ENCODE measurements around the gene IQSEC1. TPM values are rescaled to one million over a fixed set of nuclear protein-coding genes. Genes with fewer than 3 reads are reported as not detected.

The IQSEC1 gene
- total RNA-seq, 1 donor from 2014 or later: 82.3 TPM

DNA sequence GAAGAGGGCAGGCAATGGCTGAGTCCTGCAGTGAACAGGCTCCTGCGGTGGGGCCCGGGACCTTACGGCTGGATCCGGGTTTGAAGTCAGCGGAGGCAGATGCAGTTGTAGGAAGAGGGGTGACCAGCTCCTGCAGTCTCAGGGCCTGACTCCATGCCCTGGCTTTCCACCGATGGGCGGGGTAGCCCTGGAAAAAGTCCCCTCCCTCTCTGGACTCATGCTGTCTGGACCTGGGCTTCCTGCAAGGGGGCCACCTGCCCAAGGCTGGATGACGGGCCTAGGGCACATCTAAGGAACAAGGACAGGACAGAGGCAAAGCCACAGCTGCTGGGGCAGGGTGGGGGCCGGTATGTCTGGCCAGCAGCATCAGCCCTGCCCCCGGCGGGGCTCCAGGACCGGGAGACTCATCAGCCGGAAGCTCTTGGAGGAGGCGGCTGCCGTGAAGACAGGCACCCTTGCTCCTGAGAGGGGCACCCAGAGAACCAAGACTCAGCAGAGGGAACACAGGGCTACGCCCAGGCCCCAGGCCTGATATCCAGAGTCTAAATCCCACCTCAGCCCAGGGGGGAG is 12.8 kb downstream of the IQSEC1 start:
- Histone ChIP-seq H3K4me1 (no peaks in the 10 kb centered on the region), H3K27me3 (ENCODE audit: low read depth) (no peaks in the 10 kb centered on the region), H3K27ac (no peak overlapping the region), H3K9me3 (no peaks in the 10 kb centered on the region), H3K36me3 (no peaks in the 10 kb centered on the region), H3K4me3 (no peak overlapping the region)
- intact Hi-C loops (cut with DNase I): no loop called here
- ATAC-seq (no peak), DNase-seq (no peak)
- TF ChIP-seq CTCF (IDR thresholded peaks at IDR 0.05): no peak

- intact Hi-C loops (cut with DNase I): no loop called here
Measured at GRCh38 chr3:13058346-13059120, 14.7 kb downstream of the IQSEC1 start.

GRCh38 chr3:13057282-13058040 is 15.8 kb downstream of the IQSEC1 start:
- ATAC-seq (no peak), DNase-seq (no peak)
- no peaks in the 10 kb centered on the region for H3K27me3 ChIP-seq (ENCODE audit: low read depth)
- H3K4me1 ChIP-seq: no peaks in the 10 kb centered on the region
- H3K4me3 ChIP-seq: no peak overlapping the region
- intact Hi-C loops (cut with DNase I): no loop called here
- no peaks in the 10 kb centered on the region for H3K36me3 ChIP-seq
- no peak overlapping the region for H3K27ac ChIP-seq
- TF ChIP-seq CTCF (IDR thresholded peaks at IDR 0.05): no peak
- no peaks in the 10 kb centered on the region for H3K9me3 ChIP-seq

More at GRCh38 chr3:13058346-13059120, 14.7 kb downstream of the IQSEC1 start:
- DNase-seq (no peak), ATAC-seq (no peak)
- no peak overlapping the region for H3K27ac ChIP-seq
- no peaks in the 10 kb centered on the region for H3K4me1 ChIP-seq
- no peak for TF ChIP-seq CTCF (IDR thresholded peaks at IDR 0.05)
- no peaks in the 10 kb centered on the region for H3K9me3 ChIP-seq
- H3K36me3 ChIP-seq: no peaks in the 10 kb centered on the region
- no peaks in the 10 kb centered on the region for H3K27me3 ChIP-seq (ENCODE audit: low read depth)
- no peak overlapping the region for H3K4me3 ChIP-seq

GRCh38 chr3:13055634-13056033 is 17.6 kb downstream of the IQSEC1 start:
- ATAC-seq (no peak), DNase-seq (no peak)
- Histone ChIP-seq H3K36me3 (no peaks in the 10 kb centered on the region), H3K27ac (no peak overlapping the region), H3K9me3 (no peaks in the 10 kb centered on the region), H3K4me3 (no peak overlapping the region), H3K27me3 (ENCODE audit: low read depth) (no peaks in the 10 kb centered on the region), H3K4me1 (no peaks in the 10 kb centered on the region)
- intact Hi-C loops (cut with DNase I): no loop called here
- no peak for TF ChIP-seq CTCF (IDR thresholded peaks at IDR 0.05)

DNA sequence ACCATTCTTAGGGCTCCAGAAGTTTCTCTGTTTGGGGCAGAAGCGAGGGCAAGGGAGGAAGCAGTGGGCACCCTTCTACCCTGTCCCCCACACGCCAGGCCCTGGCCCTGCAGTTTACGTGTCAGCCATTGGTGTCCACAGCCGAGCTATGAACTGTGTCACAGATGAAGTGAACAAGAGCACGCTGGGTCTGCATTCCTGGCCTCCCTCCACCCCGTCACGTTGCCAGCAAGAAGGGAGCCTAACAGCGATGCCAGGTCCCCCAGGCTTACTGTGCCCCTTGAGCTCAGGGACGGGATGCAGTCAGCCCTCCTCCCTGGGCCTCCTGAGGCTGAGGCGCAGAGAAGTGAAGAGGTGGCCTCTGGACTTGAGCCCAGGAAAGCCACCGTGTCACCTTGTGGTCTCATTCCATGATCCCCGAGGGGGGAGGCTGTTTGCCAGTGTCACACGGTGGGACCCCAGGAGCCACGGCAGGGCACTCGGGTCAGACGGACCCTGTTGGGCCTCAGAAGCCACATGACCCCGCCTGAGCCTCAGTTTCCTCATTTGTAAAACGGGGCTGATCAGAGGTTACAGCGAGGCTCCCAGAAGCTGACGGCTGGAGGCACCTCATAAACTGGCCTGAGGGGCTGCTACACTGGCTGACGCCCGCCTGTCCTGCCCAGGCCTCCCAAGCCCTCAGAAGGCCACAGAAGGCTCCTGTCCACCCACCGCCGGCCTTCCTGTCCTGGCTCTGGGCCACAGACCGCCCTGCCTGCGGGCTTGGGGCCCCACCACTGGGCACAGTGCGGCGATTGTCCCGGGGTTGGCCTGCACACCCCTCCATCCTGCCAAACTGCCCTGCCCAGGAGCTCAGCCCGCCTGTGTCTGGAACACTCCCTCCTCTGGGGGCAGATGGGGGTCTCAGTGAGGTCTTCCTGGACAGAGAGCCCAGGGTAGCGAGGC is 18.6 kb downstream of the IQSEC1 start:
- intact Hi-C loops (cut with DNase I): no loop called here

More for the DNA sequence above, 18.6 kb downstream of the IQSEC1 start:
- ATAC-seq (no peak), DNase-seq (no peak)
- TF ChIP-seq CTCF (IDR thresholded peaks at IDR 0.05): no peak
- Histone ChIP-seq H3K36me3 (no peaks in the 10 kb centered on the region), H3K27ac (no peak overlapping the region), H3K27me3 (ENCODE audit: low read depth) (no peaks in the 10 kb centered on the region), H3K4me3 (no peak overlapping the region), H3K9me3 (no peaks in the 10 kb centered on the region), H3K4me1 (no peaks in the 10 kb centered on the region)

Data from lower lobe of right lung (tissue), 2 donors.